ENCODE results near the gene GON4L.

Gene GON4L

GRCh38 chr1:155856975-155857930 lies at the start of gene GON4L:
Gene GON4L, minus strand, starts transcription at chr1:155857214. Its CDS starts 3,434 bp downstream, at chr1:155853780.
- TF ChIP-seq CTCF (IDR thresholded peaks at IDR 0.05) = no peak

GRCh38 chr1:155904261-155904660 lies 47.2 kb upstream of the GON4L start:
- no peak for TF ChIP-seq CTCF (IDR thresholded peaks at IDR 0.05)

- no peak for TF ChIP-seq CTCF (IDR thresholded peaks at IDR 0.05)
Observed at GRCh38 chr1:155900161-155900560, 43.1 kb upstream of the GON4L start.

GRCh38 chr1:155899683-155900082 lies 42.7 kb upstream of the GON4L start:
- TF ChIP-seq CTCF (IDR thresholded peaks at IDR 0.05) = no peak

- TF ChIP-seq CTCF (IDR thresholded peaks at IDR 0.05) = no peak
Observed at GRCh38 chr1:155898888-155899287, 41.9 kb upstream of the GON4L start.

GRCh38 chr1:155897746-155898145 lies 40.7 kb upstream of the GON4L start:
- TF ChIP-seq CTCF (IDR thresholded peaks at IDR 0.05) = no peak

GRCh38 chr1:155893389-155894142 lies 36.6 kb upstream of the GON4L start:
- TF ChIP-seq CTCF (IDR thresholded peaks at IDR 0.05) = no peak
